HL-60 (cell line): ENCODE measurements around the gene HHIPL2.

Experiments
- CTCF ChIP-seq: IDR thresholded peaks from one replicate; pipeline ENCODE4 v1.5.1; 2011; ENCODE audit warnings: low read length, control low read depth, inconsistent platforms; ENCODE audit not compliant: insufficient read depth
- POLR2AphosphoS5 ChIP-seq: IDR thresholded peaks from 2 replicates; pipeline ENCODE4 v1.6.1; 2012; ENCODE audit warnings: low read depth
- SPI1 ChIP-seq: IDR thresholded peaks from 2 replicates; pipeline ENCODE4 v1.6.1; 2012; ENCODE audit warnings: low read depth, mild to moderate bottlenecking, borderline replicate concordance

DNA sequence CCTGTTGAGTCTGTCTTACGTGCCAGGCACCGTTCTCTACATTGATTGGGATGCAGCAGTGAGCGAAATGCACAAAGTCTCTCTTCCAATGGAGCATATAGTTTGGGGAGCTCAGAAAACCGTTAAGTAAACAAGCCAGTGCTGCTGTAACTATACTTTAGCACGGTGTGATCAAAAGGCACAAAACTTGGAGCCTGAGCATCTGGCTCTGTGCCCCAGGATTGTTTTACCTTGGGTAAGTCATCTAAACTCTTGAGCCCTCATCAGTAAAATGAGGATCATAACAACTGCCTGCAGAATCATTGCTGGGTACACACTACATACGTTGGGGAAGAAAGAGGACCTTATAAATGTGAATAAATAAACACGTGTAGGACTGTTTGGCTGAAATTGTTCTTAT lies 1.8 kb downstream of the HHIPL2 start:
- TF ChIP-seq CTCF: no peak
- no peak for TF ChIP-seq POLR2AphosphoS5
- no peak for TF ChIP-seq SPI1
